GM18505 (cell line): ENCODE measurements around the gene PLEKHG3.
"Not testable (repeated sequence)": the region's sequence is repeated elsewhere in the genome, so short reads cannot be mapped to it uniquely, and the experiment has no call there.

Source experiments
- ATAC-seq: cut with Tn5 transposase; IDR thresholded peaks from one replicate; pipeline ENCODE4 v1.9.1; 2021; ENCODE audit not compliant: unreplicated experiment
- POLR2A ChIP-seq: IDR thresholded peaks from 4 replicates; pipeline ENCODE4 v1.6.1; 2011; ENCODE audit warnings: borderline replicate concordance; ENCODE audit not compliant: insufficient read depth, insufficient read length; ENCODE audit errors: extremely low read depth

The PLEKHG3 gene

GRCh38 chr14:64680714-64681065 lies 23.5 kb upstream of the PLEKHG3 start:
- no peak for ATAC-seq
- TF ChIP-seq POLR2A = no peak

GRCh38 chr14:64681796-64682710 lies 22.2 kb upstream of the PLEKHG3 start:
- ATAC-seq = no peak
- TF ChIP-seq POLR2A = no peak

- no peak for ATAC-seq
- TF ChIP-seq POLR2A = no peak
These were observed 21.4 kb upstream of the PLEKHG3 start for GRCh38 chr14:64682843-64683242.

- ATAC-seq = no peak
These were observed 21.0 kb upstream of the PLEKHG3 start for GRCh38 chr14:64683264-64683663.

GRCh38 chr14:64684091-64684490 lies 20.1 kb upstream of the PLEKHG3 start:
- no peak for TF ChIP-seq POLR2A
- no peak for ATAC-seq

More at GRCh38 chr14:64683264-64683663, 21.0 kb upstream of the PLEKHG3 start:
- no peak for TF ChIP-seq POLR2A

- TF ChIP-seq POLR2A = no peak
- ATAC-seq = no peak
These were observed 18.6 kb upstream of the PLEKHG3 start for GRCh38 chr14:64685371-64686281.

- TF ChIP-seq POLR2A = no peak
These were observed 18.0 kb upstream of the PLEKHG3 start for GRCh38 chr14:64686282-64686615.

GRCh38 chr14:64688031-64688430 lies 16.2 kb upstream of the PLEKHG3 start:
- no peak for TF ChIP-seq POLR2A
- no peak for ATAC-seq

More at GRCh38 chr14:64686282-64686615, 18.0 kb upstream of the PLEKHG3 start:
- no peak for ATAC-seq

- no peak for ATAC-seq
These were observed 15.4 kb upstream of the PLEKHG3 start for GRCh38 chr14:64688811-64689281.

GRCh38 chr14:64689289-64689688 lies 14.9 kb upstream of the PLEKHG3 start:
- no peak for ATAC-seq
- TF ChIP-seq POLR2A = no peak

More at GRCh38 chr14:64688811-64689281, 15.4 kb upstream of the PLEKHG3 start:
- TF ChIP-seq POLR2A = no peak

GRCh38 chr14:64690607-64691006 lies 13.6 kb upstream of the PLEKHG3 start:
- ATAC-seq = not testable (repeated sequence)

- ATAC-seq = no peak
- TF ChIP-seq POLR2A = no peak
These were observed 12.8 kb upstream of the PLEKHG3 start for GRCh38 chr14:64691376-64691775.

GRCh38 chr14:64692189-64692985 lies 11.8 kb upstream of the PLEKHG3 start:
- no peak for ATAC-seq
- TF ChIP-seq POLR2A = no peak

GRCh38 chr14:64692986-64693809 lies 11.0 kb upstream of the PLEKHG3 start:
- no peak for TF ChIP-seq POLR2A
- ATAC-seq = no peak
